ENCODE results near the gene NKTR.

GRCh38 chr3:42631620-42632019 is 31.1 kb downstream of the NKTR start:
- TF ChIP-seq CTCF (IDR thresholded peaks at IDR 0.05) = no peak
- no peak for TF ChIP-seq POLR2A (IDR thresholded peaks at IDR 0.05)

Data from testis (tissue), 2 donors.